Suppressor macrophage (primary cell): ENCODE measurements around the gene DDX18.
"Not testable (repeated sequence)": the region's sequence is repeated elsewhere in the genome, so short reads cannot be mapped to it uniquely, and the experiment has no call there.

ENCODE experiments used
- DNase-seq, 4 experiments: peaks; one replicate each; pipeline ENCODE4 v3.0.0-alpha.2; 2020 to 2022
- total RNA-seq, 17 experiments: gene quantifications; one replicate each; lab custom pipeline; 2026; ENCODE audit warnings: mixed read lengths in 6 of 17, inconsistent platforms in 3 of 17; lab: John Stamatoyannopoulos, UW

Gene DDX18
- 37.2 to 115 (median 79.6) reads per million in 17 experiments for total RNA-seq

DNA sequence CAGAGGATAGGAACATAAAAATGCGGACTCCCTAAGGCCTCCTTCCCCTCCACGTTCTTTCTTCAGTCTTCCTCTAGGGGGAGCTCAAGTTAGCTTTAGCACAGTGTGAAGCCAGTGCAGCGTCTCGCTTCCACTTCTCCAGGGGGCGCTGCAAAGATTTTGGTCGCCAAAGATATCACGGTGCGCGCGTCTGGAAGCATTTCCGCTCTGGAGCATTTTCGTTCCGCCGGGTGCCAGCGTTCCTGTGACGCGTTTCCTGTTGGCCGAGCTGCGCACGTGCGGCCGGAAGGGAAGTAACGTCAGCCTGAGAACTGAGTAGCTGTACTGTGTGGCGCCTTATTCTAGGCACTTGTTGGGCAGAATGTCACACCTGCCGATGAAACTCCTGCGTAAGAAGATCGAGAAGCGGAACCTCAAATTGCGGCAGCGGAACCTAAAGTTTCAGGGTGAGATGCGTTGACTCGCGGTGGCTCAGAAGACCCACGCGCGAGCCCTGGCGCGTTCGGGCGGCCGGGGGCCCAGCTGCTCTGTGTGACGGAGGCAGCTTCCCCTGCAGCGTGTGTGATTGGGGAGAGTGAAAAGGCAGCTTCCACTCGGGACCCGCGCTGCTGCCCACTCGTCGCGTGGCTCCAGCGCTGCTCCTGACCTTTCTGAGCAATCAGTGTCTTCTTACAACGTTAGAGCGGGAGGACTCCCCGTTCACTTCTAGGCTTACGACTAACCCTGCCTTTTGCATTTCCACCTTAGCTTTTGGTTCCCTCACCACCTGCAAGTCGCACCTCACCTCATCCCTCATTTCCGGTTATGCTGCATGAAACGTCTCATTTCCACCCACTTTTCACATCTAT lies at the start of gene DDX18:
TSS of gene DDX18 (plus strand) at position 275 of the 848 bp plus-strand sequence. CDS start at position 362, 87 bp downstream.
- peak; percentile 99 to 100 (median 100) for DNase-seq

DNA sequence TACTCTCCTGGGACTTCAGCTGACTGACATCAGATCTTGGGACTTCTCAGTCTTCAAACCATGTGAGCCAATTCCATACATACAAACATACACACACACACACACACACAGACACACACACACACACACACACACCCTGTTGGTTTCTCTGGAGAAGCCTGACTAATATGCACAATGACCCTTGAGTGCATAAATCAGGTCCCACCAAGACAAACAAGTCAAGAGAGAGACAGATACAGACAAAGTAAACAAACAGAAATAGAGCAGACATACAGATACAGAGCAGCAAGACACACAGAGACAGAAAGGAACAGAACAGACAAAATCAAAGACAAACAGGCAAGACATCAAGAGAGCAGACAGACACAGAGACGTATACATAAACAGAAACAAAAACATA lies 43.8 kb upstream of the DDX18 start:
- no peak for DNase-seq

DNA sequence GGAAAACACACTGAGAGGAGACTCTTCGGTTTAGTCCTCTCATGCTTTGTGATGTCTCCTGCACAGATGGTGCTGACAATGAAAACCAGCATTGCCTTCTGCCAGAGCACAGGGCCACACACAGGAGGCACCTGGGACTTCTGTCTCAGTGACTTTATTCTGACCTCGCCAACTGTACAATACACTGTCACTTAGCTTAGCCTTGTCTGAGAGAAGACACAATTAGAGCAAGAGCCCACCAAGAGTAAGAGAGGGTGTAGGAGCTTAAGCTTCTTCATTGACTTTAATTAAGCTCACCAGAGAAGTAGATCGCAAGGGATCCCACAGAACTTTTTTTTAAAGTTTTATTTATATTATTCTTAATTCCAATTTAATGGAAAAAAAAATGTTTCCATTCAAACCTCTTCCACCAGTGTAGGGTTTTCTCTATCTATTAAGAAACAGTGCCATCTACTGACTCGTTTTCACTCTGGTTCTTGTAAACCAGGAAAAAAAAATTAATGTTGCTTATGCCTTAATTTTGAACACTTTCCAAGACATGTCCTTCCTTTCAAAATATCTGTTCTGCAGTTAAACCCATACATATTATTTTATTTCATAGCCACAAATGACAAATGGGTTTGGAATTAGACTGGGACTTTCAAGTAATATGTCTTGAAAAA lies 42.4 kb upstream of the DDX18 start:
- DNase-seq = peak in 2 of 4 experiments; percentile 18 to 23

DNA sequence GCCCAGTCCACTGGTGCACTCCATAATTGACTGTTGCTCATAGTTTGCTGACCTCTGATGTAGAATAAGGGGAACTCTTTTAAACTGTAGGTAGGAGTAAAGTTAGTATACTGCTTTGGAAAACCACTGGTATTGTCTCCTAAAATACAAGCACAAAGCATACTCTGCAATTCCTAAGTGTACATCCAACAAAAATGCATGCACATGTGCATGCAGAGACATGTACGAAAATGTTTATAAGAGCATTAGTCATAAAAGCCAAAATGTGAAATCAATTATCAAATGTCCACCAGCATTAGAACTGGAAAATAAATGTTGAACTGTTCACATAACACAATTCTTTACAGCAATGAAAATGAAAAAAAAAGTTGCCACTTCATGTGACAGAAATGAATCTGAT lies 39.8 kb upstream of the DDX18 start:
- no peak for DNase-seq

DNA sequence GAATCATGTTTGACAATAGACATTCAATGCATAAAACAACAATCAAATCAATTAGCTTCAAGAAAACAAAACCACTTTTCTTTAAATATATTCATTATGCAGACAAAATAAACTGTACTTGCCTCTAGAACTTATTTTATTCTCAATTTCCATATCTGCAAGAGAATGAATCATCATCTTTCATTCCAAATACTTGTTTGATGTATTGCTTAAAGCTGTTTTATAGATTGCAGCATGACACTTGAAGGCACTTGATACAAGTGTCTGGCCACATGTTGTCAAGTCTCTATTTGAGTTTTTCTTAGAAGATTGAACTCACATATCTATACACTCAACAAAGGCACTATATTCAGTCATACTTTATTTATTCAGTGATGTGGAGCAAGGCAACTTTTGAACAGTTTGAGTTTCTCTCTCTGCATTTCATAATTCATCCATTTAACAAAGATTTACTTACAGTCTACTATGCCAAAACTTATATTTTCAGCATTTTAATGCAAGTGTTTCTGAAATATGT lies 38.7 kb upstream of the DDX18 start:
- no peak for DNase-seq

DNA sequence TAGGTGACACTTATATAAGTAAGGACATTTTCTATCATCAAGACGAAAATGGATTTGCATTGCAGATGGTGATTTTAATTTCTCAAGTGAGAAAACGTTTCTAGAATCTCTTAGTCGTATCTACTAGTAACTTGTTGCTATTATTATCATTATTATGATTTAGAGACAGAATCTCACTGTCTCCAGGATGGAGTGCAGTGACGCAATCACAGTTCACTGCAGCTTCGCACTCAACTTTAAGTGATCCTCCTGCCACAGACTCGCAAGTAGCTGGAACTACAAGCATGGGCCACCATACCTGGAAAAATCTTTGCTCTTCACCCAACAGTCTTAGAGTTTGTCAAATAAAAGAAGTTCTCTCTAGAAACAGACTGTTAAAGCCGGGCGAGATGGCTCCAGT lies 37.6 kb upstream of the DDX18 start:
- DNase-seq = no peak

DNA sequence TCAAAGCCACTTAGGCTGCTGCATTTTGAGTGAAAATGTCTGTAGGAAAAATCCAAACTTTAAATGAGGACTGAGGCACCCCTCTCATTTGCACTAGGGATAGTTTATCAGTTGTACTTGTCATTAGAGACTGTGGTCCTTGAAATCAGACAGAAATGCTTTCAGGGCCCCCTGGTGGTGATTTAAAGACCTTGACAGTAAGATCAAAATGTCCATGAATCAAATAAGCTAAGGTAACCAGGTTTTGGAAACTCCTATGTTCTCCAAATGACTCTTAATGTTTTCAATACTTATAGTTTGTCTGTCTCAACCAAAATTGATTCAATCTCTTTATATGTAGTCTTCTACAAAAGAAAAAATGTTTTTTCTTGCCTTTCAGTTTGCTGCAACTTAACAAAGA lies 28.8 kb upstream of the DDX18 start:
- DNase-seq = peak; percentile 47 to 65 (median 48)

DNA sequence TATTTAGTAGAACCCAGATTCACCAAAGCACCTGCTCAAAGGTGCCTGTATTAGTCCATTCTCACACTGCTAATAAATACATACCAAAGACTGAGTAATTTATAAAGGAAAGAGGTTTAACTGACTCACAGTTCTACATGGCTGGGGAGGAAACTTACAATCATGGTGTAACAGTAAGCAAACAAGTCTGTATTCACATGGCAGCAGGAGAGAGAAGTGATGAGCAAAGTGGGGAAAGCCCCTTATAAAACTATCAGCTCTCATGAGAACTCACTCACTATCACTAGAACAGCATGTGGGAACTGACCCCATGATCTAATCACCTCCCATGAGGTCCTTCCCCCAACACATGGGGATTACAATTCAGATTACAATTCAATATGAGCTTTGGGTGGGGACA lies 28.0 kb upstream of the DDX18 start:
- DNase-seq = no peak

DNA sequence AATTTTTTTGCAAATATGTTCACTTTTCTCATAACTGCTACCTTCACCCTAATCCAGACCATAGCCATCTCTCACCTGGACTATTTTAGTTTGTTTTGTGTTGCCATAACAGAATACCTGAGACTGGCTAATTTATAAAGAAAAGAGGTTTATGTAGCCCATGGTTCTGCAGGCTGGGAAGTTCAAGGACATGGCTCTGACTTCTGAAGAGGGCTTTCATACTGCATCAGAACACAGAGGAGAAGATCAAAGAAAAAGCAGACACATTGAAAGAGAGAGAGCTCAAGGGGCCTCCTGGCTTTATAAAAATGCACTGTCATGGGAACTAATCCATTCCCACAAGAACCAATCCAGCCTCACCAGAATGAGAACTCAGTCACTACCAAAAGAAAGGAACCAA lies 25.0 kb upstream of the DDX18 start:
- DNase-seq = no peak

DNA sequence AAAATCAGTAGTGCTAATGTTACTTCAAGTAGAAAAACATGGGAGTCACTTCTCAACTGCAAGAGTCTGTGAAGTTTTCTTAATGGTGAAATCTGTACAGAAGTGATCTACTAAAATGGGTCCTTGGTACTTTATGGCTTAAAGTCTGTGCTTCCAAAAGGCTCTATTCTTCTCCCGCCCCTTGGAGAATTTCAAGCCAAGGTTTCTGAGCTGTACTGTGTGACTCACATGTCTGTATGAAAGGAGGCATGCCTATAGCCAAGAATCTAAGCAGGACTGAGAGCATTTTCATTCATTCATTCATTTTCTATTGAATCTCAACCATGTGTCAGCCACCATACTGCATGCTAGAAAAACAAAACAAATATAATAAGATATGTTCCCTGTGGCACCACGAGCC lies 19.8 kb upstream of the DDX18 start:
- DNase-seq = no peak

DNA sequence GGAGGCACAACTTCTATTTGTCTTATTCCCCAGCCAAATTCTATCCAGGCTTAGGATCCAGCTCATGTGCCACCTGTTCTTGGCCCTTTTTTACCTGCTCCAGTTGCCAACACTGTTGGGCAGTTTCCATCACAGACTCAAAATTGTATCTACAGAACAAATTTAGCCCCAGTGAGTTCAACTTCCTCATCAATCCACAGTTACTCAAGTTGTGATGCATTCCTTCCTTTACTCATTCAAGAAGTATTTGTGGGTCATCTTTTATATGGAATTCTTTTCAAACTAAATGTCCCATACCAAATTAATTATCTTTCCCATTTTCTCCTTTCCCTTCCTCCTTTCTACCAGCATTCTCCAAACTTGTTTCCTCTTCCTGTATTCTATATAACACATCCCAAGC lies 12.7 kb upstream of the DDX18 start:
- DNase-seq = no peak

DNA sequence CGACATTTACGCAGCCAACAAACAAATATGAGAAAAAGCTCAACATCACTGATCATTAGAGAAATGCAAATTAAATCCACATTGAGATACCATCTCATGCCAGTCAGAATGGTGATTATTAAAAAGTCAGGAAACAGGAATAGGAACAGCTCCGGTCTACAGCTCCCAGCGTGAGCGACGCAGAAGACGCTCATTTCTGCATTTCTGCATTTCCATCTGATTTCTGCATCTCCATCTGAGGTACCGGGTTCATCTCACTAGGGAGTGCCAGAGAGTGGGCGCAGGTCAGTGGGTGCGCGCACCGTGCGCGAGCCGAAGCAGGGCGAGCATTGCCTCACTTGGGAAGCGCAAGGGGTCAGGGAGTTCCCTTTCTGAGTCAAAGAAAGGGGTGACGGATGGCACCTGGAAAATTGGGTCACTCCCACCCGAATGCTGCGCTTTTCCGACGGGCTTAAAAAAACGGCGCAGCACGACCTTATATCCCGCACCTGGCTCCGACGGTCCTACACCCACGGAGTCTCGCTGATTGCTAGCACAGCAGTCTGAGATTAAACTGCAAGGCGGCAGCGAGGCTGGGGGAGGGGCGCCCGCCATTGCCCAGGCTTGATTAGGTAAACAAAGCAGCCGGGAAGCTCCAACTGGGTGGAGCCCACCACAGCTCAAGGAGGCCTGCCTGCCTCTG lies 10.7 kb upstream of the DDX18 start:
- not testable (repeated sequence) for DNase-seq

DNA sequence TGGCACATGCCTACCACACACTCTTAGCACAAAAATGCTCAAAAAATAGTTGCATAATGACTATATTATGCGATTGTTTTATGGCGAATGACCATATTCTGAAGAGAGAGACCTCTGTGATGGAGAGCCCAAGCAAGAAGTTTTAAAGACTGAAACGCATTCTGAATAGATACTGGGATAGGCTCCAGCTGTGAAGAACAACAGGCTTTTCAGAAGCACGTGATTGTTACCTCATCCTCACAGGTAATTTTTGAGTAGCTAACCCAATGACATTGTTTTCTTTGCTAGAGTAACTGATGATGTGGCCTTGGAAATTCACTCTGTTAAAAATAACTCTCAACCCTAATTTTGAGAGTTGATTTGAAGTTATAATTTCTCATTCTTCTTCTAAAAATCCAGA lies 2.0 kb upstream of the DDX18 start:
- no peak for DNase-seq

DNA sequence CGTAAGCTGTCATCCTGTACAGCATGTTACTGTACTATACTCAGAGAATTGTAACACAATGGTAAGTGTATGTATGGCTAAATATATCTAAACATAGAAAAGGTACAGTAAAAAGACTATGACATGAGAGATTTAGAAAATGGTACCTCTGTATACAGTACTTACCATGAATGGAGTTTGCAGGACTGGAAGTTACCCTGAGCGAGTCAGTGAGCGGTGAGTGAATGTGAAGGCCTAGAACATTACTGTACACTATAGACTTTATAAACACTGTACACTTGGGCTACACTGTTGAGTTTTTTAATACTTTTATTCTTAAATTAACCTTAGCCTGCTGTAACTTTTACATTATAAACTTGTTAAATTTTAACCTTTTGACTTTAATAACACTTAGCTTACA lies 1.5 kb downstream of the DDX18 start:
- no peak for DNase-seq

DNA sequence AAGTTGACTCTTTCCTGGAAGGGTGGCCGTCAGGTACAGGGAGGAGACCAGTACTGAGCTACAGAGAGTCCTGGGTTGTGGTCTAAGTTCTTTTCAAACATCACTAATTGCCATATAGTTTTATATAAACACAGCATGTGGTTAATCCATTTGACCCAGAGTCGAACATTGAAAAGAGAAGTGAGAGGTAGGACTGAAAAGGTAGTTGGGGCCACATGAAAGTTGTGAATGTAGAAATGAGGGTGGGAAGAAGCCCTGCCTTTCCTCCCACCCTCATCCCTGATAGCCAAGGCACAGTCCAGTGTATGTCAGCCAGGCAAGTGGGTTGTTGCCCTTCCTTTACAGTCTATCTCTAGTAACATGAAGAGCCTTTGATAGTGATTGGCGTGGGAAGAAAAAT lies 4.4 kb downstream of the DDX18 start:
- no peak for DNase-seq

DNA sequence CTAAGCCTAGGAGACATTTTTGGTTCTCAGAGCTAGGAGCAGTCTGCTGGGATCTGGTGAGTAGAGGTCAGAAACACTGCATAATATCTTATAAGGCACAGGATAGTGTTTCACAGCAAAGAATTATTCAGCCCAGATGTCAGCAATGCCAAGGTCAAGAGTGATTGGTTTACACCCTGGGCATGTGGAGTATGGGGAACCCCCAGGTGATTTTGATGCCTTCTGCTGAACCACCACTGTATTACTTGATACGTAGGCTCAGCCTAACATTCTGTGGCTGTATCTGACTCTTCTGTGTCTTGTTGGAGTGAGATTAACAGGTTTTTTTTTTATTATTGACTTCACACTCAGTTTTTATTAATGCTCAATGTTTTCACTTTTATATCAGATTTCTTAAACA lies 6.0 kb downstream of the DDX18 start:
- no peak for DNase-seq

DNA sequence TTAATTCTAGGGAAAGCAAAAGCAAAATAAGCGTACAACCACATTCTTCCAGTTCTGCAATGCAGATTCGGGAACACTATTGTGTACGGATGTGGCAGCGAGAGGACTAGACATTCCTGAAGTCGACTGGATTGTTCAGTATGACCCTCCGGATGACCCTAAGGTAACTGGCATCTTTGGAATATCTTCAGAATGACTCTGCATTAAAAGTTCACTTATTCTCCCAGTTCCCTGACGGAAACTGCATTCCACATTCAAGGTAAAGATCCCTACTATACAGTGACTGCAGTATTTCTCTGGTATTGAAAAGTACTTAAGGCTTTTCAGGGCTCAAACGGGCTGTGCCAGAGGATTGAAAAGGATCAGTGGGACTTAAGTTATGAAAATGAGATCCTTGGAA lies 10.9 kb downstream of the DDX18 start:
- no peak for DNase-seq

DNA sequence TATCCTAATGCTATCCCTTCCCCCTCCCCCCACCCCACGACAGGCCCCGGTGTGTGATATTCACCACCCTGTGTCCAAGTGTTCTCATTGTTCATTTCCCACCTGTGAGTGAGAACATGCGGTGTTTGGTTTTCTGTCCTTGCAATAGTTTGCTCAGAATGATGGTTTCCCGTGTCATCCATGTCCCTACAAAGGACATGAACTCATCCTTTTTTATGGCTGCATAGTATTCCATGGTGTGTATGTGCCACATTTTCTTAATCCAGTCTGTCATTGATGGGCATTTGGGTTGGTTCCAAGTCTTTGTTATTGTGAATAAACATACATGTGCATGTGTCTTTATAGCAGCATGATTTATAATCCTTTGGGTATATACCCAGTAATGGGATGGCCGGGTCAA lies 13.0 kb downstream of the DDX18 start:
- not testable (repeated sequence) for DNase-seq

DNA sequence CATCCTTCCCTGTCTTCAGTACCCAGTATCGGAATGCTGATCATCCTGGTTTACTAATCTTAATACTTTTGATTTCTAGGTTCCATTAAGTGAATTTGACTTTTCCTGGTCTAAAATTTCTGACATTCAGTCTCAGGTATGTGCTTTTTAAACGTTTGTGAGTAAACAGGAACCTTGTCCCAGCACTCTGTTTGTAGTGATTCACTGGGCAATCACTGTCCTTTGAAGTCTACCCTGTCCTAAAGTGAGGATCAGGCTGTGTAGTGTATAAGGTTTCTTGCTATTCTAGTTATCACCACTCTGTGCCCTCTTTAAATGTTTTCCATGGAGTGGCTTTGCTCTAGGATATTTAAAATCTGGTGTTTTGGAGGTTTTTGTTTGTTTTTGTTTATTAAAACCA lies 14.4 kb downstream of the DDX18 start:
- no peak for DNase-seq

DNA sequence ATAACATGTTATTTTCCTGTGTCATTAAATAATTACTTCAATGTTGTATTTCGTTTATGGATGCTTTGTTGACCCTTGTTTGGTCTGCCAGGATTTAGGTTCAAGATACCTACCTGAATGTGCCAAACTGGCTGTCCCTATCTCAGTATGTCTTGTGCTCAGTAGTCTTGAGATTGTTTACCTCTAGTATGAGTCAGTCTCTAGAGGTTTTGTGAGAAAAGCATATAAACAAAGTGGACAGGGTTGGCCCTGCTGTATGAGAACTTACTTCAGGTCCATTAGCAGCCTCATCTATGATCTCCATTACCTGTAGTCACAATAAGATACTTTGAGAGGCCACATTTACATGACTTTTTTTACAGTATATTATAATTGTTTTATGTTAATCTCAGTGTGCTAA lies 17.8 kb downstream of the DDX18 start:
- DNase-seq = no peak

DNA sequence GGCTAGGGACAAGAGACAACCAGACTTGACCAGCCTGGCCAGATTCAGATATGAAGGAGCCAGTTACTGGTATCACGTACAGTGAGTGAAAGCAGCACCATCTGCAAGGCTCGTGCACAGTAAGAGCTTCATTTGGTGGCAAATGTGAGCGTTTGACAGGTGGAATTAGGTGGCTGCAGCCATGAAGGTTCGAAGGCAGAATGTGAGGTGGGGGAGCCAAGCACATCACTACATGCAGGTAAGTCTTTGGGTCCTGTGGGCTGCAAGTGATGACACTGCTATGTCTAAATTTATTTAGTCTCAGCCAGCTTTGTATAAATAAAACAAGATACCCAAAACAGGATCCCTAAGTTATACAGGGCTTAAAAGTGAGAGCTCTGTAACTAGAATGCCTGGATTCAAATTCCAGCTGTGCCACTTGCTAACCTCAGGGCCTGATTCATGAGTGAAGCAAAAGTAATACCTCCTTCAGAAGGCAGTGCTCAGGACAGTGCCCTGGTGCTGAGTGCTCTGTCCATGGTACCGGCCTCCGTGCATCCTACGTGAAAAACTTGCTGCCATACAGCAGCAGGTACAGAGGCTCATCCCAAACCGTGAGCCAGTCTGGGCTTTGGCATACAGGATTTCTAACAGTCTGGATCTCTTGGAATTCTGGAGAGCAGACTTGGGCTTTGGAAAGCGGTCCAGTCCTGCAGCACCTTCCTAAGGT lies 18.6 kb downstream of the DDX18 start:
- DNase-seq = peak in 3 of 4 experiments; percentile 5 to 27 (median 18)

DNA sequence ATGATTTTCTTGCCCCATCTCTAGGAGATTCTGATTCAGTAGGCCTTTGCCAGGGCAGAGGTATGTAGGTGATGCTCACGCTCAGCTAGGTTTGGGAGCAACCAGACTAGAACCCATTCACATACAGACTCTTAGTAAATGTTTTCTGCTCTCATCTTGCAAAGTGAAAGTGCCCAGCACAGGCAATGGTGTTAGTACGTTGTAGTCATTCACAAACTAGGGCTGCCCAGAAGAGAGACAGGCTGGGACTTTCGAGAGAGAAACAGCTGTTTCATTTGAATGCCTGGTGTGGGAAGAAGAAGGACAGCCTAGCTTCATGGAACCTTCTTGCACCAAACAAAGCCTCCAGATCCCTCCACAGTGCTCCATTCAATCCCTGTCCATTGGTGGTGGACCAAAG lies 19.4 kb downstream of the DDX18 start:
- no peak for DNase-seq

DNA sequence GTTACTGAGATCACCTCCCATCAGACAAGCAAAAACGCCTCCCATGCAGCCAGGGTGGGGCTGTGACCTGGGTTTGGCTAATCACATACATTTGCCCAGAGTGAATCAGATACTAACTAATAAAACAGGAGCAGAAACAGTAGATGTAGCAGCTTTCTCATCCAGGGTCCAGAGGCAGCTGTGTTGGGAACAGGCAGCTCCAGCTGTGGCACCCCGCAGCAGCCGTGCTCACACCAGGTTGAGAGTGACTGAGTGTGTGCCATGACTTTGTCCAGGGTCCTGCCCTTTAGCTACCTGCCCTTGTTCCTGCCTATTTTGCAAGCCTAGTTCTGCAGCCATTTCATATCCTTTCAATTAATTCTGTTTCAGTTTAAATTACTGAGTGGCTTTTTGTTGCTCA lies 20.5 kb downstream of the DDX18 start:
- DNase-seq = no peak
